Esophagus squamous epithelium (tissue), 4 donors: ENCODE results near the gene SCGB1D1.

Source experiments
- POLR2A ChIP-seq, 4 donors: fragments of 450-650 bp; IDR thresholded peaks; one replicate each; pipeline ENCODE4 v1.6.1; 2017; ENCODE audit warnings: antibody characterized with exemption in 4 of 4, mild to moderate bottlenecking in 4 of 4, moderate library complexity in 3 of 4
- TF ChIP-seq, protein P1 (sequence below), 6 experiments: fragments of 450-650 bp in 4 of 6; fragments of 200-600 bp in 2 of 6; sonication (generic) in 2 of 6; IDR thresholded peaks; one replicate each; pipeline ENCODE4 v1.5.1; 2016 to 2019; ENCODE audit warnings: antibody characterized with exemption in 6 of 6, mild to moderate bottlenecking in 4 of 6, moderate library complexity in 4 of 6

DNA sequence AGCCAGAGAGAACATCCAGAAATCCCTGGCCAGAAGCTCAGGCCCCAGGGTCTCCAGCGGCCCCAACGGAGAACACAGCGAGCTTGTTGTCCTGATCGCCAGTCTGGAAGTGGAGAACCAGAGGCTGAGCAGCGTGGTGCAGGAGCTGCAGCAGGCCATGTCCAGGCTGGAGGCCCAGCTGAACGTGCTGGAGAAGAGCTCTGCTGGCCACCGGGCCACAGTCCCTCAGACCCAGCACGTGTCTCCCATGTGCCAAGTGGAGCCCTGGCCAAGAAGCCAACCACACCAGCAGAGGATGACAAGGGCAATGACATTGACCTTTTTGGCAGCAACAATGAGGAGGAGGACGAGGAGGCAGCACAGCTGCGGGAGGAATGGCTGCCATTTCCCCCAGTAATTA, 20.6 kb upstream of the SCGB1D1 start:
- TF ChIP-seq, protein P1, sequence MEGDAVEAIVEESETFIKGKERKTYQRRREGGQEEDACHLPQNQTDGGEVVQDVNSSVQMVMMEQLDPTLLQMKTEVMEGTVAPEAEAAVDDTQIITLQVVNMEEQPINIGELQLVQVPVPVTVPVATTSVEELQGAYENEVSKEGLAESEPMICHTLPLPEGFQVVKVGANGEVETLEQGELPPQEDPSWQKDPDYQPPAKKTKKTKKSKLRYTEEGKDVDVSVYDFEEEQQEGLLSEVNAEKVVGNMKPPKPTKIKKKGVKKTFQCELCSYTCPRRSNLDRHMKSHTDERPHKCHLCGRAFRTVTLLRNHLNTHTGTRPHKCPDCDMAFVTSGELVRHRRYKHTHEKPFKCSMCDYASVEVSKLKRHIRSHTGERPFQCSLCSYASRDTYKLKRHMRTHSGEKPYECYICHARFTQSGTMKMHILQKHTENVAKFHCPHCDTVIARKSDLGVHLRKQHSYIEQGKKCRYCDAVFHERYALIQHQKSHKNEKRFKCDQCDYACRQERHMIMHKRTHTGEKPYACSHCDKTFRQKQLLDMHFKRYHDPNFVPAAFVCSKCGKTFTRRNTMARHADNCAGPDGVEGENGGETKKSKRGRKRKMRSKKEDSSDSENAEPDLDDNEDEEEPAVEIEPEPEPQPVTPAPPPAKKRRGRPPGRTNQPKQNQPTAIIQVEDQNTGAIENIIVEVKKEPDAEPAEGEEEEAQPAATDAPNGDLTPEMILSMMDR (IDR thresholded peaks at IDR 0.05), result no peak
- no peak for TF ChIP-seq POLR2A (IDR thresholded peaks at IDR 0.05)
